Stimulated activated memory B cell treated with anti-CD40 and anti-IgM and Interleukin-4, amounts not matched to agents 10 μg/mL and 1 μg/mL and 100 μg/mL, for 72 hours (primary cell): ENCODE data around the gene LRTM1.

Experiments
- ATAC-seq: fragments of 150-1000 bp; cut with Tn5 transposase; 2 replicates; pipeline ENCODE4 v1.10.0; 2021
- H3K27ac Mint-ChIP-seq: one replicate; pipeline ENCODE4 v1.8.0; 2022; ENCODE audit warnings: mild to moderate bottlenecking, mixed read lengths
- H3K27me3 Mint-ChIP-seq: one replicate; pipeline ENCODE4 v1.8.0; 2022; ENCODE audit warnings: mixed read lengths
- H3K36me3 Mint-ChIP-seq: one replicate; pipeline ENCODE4 v1.8.0; 2022; ENCODE audit warnings: mixed read lengths
- H3K4me1 Mint-ChIP-seq: one replicate; pipeline ENCODE4 v1.8.0; 2022; ENCODE audit warnings: mixed read lengths
- H3K4me3 Mint-ChIP-seq: one replicate; pipeline ENCODE4 v1.8.0; 2022; ENCODE audit warnings: mild to moderate bottlenecking, moderate library complexity, mixed read lengths
- H3K9me3 Mint-ChIP-seq: one replicate; pipeline ENCODE4 v1.8.0; 2022; ENCODE audit warnings: mixed read lengths

The LRTM1 gene

DNA sequence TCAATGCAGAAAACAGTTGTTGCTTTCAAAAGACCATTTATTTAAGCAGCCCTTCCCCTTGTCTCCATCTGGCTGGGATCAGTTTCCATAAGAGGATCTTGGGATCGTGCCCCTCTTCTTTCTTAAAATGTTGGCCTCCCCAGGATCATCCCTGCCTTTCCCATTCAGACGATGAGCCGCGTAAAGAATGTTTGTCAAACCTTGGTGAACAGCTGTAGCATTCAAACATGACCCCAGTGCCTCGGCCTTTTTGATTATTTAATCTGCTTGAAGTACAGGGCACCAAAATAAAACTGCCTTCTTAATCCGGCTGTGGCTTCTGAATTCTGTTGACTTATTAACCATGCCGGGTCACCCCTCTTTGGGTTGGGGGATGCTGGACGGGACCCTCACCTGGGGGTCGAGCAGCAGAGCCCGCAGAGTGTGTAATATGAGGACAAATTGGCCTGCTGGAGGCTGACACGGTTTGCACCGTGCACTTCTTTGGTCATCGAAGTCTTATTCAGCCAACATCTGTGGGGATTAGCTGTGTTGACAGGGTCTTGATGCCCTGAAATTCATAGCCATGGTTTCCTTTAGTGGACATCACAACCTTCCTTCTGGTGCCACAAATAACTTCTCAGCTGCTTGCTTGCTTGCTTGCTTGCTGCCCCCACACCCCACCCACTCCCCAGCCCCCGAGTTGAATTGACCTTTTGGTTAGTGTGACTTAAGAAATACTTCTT, at the start of gene LRTM1:
TSS of gene LRTM1 (minus strand) at position 14 of the 725 bp plus-strand sequence. CDS start 148 bp downstream, outside the sequence.
- peaks cover 2% of the 10 kb centered on the region for H3K9me3 Mint-ChIP-seq
- ATAC-seq, result no peak
- no peak within 1 kb of the TSS for H3K27ac Mint-ChIP-seq
- H3K4me3 Mint-ChIP-seq, result no peak within 1 kb of the TSS
- H3K36me3 Mint-ChIP-seq, result no peaks in the 10 kb centered on the region
- H3K27me3 Mint-ChIP-seq, result no peaks in the 10 kb centered on the region
- no peaks in the 10 kb centered on the region for H3K4me1 Mint-ChIP-seq

DNA sequence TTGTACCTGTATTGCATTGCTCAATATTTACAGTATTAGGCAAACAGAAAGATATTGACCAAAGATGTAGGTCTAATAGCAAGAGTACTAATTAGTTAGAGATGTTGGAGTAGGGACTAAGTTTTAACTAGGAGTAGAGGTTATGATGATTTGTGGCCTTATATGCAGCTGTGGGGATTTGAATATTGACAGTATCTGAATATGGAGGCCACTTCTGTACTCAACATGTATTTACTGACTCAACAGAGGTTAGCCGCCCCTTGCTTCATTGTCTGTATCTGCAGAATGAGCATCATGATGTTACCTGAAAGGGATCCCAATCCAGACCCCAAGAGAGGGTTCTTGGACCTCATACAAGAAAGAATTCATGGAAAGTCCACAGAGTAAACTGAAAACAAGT, 49.6 kb upstream of the LRTM1 start:
- Mint-ChIP-seq H3K4me3 (no peak overlapping the region), H3K9me3 (peaks cover 5% of the 10 kb centered on the region), H3K27me3 (no peaks in the 10 kb centered on the region), H3K4me1 (no peaks in the 10 kb centered on the region), H3K36me3 (no peaks in the 10 kb centered on the region), H3K27ac (no peak overlapping the region)
- ATAC-seq, result no peak

DNA sequence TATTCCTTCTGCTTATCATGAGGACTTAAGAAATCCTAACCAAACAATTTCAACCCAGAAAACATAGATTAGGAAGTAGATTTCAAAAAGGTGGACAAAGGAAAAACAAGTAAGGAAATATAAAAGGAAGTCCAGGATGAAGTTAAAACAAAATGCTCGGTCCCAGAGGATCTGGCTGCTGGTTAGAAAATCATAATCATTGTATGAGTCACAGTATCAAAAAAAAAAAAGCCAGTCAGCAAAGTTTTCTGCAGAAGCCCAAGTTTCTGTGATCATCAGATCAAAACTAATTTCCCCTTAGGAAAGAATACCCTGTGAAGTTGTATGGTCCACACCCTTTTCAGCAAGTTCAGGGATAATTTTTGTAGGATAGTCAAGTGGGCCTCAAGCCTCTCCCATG, 43.0 kb upstream of the LRTM1 start:
- Mint-ChIP-seq H3K4me3 (no peak overlapping the region), H3K27ac (no peak overlapping the region), H3K27me3 (peaks cover 8% of the 10 kb centered on the region), H3K9me3 (peaks cover 4% of the 10 kb centered on the region), H3K4me1 (no peaks in the 10 kb centered on the region), H3K36me3 (no peaks in the 10 kb centered on the region)
- ATAC-seq, result no peak

DNA sequence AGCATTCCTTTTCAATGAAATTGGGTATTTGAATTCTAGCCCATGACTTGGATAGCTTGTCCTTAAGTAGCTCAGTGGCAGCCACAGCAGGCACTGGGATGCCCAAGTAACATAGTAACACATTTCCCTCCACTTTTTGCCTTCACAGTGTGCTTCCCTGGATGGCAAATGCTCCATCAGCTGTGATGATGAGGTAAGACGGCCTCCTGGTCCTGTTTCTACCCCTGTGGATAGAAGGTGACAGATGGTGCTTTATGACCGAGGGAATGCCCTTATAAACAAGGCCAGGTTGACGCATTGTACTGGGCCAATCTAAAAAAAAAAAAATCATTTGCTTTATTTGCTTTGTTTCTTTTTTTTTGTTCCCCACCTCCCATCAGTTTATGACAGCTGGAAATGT, 41.8 kb upstream of the LRTM1 start:
- Mint-ChIP-seq H3K4me1 (no peaks in the 10 kb centered on the region), H3K4me3 (no peak overlapping the region), H3K27me3 (peaks cover 8% of the 10 kb centered on the region), H3K27ac (no peak overlapping the region), H3K36me3 (no peaks in the 10 kb centered on the region), H3K9me3 (peaks cover 4% of the 10 kb centered on the region)
- ATAC-seq, result no peak

DNA sequence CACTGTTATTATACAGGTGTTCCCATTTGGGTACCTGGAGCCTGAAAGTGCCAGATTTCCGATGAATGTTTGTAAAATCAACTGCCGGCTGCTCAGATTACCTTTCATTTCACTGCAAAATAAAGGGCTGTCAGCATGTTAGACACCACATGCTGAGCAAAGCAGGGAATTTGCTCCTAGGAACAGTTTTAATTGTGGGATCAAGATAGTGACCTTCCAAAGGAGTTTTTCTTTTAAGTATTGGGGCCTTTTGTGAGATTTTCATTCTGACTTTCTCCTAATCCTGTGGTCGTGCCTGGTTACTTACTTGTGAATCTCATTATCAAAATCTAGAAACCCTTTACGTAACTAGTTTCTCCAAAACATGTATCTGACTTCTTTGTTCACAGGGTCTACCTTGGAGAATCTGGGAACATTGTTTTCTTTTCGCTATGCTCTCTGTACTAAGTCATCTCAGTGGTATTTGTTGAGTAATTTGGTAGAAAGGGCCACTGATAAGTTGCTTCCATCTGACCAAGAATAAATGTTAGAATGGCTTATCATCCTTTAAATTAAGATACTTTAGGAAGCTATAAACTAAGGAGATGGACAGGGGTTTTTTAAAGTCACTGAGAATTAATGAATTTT, 40.8 kb upstream of the LRTM1 start:
- H3K27ac Mint-ChIP-seq, result no peak overlapping the region

DNA sequence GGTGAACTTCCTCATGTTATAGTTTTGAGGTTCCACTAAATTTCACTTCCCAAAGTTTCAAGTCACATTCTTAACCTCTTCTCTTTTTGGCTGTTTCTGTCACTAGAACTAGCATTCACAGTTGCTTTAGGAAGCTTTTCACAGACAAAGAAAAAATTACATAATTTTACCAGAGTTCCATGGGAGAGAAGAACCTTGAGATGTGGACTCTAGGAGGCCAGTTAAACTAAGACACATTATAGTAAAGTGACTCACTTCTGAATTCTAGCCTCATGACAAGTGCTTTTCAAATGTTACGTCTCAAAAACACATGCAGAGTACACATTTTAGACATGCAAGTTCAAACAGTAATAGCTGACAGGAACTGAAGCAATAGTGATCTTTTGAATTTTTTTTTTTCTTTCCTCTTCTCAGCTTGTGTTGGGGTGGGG, 39.9 kb upstream of the LRTM1 start:
- Mint-ChIP-seq H3K4me1 (no peaks in the 10 kb centered on the region), H3K27ac (no peak overlapping the region), H3K36me3 (no peaks in the 10 kb centered on the region), H3K27me3 (peaks cover 8% of the 10 kb centered on the region), H3K4me3 (no peak overlapping the region), H3K9me3 (peaks cover 4% of the 10 kb centered on the region)
- ATAC-seq, result no peak

More for the DNA sequence above, 40.8 kb upstream of the LRTM1 start:
- Mint-ChIP-seq H3K4me1 (no peaks in the 10 kb centered on the region), H3K27me3 (peaks cover 8% of the 10 kb centered on the region), H3K4me3 (no peak overlapping the region), H3K36me3 (no peaks in the 10 kb centered on the region), H3K9me3 (peaks cover 4% of the 10 kb centered on the region)
- ATAC-seq, result no peak

DNA sequence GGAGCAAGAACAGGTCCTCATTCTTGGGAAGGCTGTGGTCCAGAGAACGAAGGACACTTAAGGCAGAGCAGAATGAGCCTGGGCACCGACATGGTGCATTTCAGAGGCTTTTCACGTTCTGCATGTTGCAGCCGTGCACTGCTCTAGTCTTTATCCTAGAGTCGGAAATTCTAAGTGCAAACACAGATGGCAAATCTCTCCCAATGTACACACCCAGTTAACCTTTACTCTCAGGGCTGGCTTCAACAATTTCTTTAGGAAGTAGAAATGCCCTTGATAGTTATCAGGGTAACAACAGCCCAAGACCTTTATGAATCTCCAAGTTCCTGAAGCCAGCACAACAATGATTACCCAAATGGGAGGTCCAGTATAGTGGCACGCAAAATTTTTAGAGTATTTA, 39.1 kb upstream of the LRTM1 start:
- H3K27me3 Mint-ChIP-seq, result peaks cover 8% of the 10 kb centered on the region
- peaks cover 4% of the 10 kb centered on the region for H3K9me3 Mint-ChIP-seq
- ATAC-seq, result no peak
- no peaks in the 10 kb centered on the region for H3K36me3 Mint-ChIP-seq
- H3K4me1 Mint-ChIP-seq, result no peaks in the 10 kb centered on the region
- no peak overlapping the region for H3K4me3 Mint-ChIP-seq
- no peak overlapping the region for H3K27ac Mint-ChIP-seq

DNA sequence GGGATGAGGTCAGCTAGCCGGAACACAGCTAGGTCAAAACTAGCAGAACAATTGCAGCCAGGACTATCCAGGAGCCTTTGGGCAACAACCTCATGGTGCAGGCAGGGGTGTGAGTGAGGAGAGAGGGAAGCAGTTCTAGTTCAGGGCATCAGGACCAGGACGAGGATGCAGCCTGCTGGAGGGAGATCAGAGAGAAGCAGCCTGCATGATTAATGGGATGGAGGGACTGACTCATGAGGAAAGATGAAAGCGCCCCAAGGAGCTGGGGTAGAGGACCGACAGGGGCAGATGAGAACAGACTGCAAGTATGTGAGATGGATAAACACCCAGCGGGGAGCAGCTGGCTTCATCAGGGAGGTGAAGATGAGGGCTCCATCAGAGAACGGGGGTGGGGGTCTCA, 37.9 kb upstream of the LRTM1 start:
- Mint-ChIP-seq H3K9me3 (peaks cover 3% of the 10 kb centered on the region), H3K36me3 (no peaks in the 10 kb centered on the region), H3K27me3 (peaks cover 6% of the 10 kb centered on the region), H3K27ac (no peak overlapping the region), H3K4me1 (no peaks in the 10 kb centered on the region), H3K4me3 (no peak overlapping the region)
- no peak for ATAC-seq

DNA sequence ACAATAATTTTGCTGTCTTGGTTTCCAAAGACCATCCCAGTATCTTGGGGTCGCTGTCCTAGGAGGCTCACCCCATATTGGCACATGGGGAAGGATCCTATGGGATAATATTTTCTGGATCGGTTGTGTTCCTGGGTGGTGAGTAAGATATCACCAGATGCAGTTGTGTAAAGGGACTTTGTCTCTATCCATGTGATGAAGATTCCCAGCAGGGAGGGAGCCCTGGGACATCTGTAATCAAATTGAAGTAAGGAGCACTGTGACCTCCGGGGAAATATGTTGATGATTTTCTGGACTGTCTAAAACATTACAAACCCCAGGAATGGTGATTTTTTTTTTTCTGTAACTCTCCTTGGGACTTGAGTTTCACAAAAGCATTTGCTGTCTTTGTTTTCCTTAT, 36.2 kb upstream of the LRTM1 start:
- no peaks in the 10 kb centered on the region for H3K4me1 Mint-ChIP-seq
- no peak overlapping the region for H3K27ac Mint-ChIP-seq
- no peak for ATAC-seq

DNA sequence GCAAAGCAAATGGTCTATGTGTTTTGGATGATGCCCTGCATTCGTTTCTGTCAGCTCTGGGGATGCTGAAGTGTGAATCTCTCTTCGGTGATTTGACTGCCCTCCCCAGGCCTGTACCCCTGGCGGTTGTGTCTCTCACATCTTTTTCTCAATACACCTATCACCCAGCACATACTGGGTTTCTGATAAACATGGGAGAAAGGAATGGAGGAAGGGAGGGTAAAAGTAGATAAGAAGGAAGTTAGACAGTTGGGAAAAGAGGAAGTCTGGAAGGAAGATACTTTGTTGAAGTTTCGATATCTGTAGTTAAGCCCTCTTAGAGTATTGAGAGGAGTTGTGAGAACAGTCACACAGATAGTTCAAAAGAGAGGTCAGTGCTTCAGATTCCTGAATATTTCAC, 35.8 kb upstream of the LRTM1 start:
- Mint-ChIP-seq H3K27ac (no peak overlapping the region), H3K4me1 (no peaks in the 10 kb centered on the region), H3K9me3 (no peaks in the 10 kb centered on the region), H3K36me3 (no peaks in the 10 kb centered on the region), H3K4me3 (no peak overlapping the region), H3K27me3 (no peaks in the 10 kb centered on the region)
- no peak for ATAC-seq

More for the DNA sequence above, 36.2 kb upstream of the LRTM1 start:
- Mint-ChIP-seq H3K4me3 (no peak overlapping the region), H3K27me3 (no peaks in the 10 kb centered on the region), H3K36me3 (no peaks in the 10 kb centered on the region), H3K9me3 (no peaks in the 10 kb centered on the region)

DNA sequence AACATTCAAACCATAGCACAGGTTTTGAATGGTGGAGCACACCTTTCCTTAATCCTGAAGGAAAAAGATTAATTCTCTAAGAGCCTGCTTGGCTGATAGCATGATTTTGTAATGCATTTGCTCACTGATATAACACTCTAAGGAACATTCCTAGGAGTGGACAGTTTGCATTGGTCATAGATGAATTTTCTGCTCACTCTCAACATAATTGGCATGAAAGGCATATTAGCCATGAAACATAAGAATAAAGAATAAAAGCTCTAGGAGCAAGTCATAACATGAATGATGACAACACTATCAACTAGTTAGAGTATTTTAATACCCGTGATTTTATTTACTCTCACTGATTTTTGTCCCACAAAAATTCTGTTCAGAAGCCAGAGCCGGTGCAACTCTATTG, 34.3 kb upstream of the LRTM1 start:
- Mint-ChIP-seq H3K27me3 (no peaks in the 10 kb centered on the region), H3K27ac (no peak overlapping the region), H3K4me3 (no peak overlapping the region), H3K36me3 (no peaks in the 10 kb centered on the region), H3K9me3 (no peaks in the 10 kb centered on the region), H3K4me1 (no peaks in the 10 kb centered on the region)
- no peak for ATAC-seq

DNA sequence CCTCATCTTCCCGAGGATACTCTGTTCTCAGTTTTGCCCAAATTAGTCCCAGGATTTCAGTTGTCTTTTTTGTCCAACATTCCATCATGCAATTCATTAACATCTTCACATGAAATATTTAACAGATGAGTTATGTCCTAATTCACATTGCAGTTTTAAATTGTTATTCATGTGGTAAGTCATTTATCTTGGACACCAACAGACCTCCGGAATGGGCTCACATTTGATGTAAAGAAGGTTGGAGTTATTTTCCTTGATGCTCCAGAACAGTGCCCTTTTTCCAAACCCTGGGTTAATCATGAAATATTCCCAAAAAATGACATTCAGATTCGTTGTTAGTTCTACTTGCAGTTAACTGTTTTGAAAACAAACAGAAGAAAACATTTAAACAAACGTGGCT, 32.8 kb upstream of the LRTM1 start:
- Mint-ChIP-seq H3K36me3 (no peaks in the 10 kb centered on the region), H3K9me3 (no peaks in the 10 kb centered on the region), H3K4me3 (no peak overlapping the region), H3K27ac (no peak overlapping the region), H3K27me3 (no peaks in the 10 kb centered on the region), H3K4me1 (no peaks in the 10 kb centered on the region)
- no peak for ATAC-seq

DNA sequence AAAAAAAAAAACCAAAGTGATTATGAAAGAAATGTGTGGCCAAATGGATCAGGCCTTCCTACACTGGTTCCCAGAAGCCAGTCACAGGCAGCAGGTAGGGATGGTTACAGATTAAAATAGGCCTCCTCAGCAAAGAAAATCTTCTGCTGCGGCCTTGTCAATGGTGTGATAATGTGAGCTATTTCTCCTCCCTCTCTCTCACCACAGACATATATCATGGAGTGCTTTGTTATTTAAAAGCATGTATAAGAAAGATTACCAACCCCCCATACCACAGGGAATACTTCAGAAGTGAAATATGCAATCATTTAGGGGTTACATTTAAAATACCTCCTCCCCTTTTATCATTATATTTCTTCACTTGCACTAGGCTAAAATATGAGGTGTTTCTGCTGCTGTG, 32.2 kb upstream of the LRTM1 start:
- no peak overlapping the region for H3K4me3 Mint-ChIP-seq
- no peaks in the 10 kb centered on the region for H3K4me1 Mint-ChIP-seq
- no peak overlapping the region for H3K27ac Mint-ChIP-seq
- no peak for ATAC-seq
- no peaks in the 10 kb centered on the region for H3K27me3 Mint-ChIP-seq
- H3K36me3 Mint-ChIP-seq, result no peaks in the 10 kb centered on the region
- no peaks in the 10 kb centered on the region for H3K9me3 Mint-ChIP-seq

DNA sequence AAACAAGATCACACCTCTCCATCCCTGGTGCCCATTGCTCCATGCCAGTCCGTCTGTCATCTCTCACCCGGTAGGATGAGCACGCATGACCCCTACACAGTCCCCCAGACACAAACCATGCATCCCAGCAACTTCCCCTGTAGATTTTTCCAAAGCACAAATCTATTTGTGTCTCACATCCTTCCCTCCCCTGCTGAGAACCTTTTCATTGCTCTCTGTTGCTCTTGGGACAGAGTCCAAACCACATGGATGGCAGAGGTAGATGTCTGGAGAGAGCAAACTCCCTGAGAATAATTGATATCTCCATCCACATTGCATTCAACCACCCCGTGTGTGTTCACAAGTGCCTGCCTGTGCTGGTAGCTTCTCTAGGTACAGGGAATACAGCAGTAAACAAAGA, 29.9 kb upstream of the LRTM1 start:
- ATAC-seq, result no peak
- H3K27ac Mint-ChIP-seq, result no peak overlapping the region
- H3K36me3 Mint-ChIP-seq, result no peaks in the 10 kb centered on the region
- H3K4me1 Mint-ChIP-seq, result no peaks in the 10 kb centered on the region
- H3K4me3 Mint-ChIP-seq, result no peak overlapping the region
- H3K9me3 Mint-ChIP-seq, result no peaks in the 10 kb centered on the region
- H3K27me3 Mint-ChIP-seq, result no peaks in the 10 kb centered on the region

DNA sequence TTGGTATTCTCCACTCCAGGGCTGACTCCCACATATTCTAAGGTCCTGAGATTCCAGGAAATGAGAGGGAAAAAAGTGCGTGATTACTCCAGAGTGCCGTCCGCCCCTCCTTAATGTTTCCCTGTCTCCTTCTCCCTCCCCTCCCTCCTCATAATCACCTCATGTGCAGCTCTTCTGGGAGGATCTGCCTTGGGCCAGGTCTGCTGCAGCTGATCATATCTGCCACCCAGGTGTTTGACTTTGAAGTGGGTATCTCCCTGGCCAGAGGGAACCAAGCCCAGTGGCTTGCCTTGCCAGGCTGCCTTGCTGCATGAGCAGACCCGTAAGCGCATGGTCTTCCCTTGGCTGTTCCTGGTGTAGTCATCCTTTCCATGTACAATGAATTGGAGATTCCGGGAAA, 28.1 kb upstream of the LRTM1 start:
- no peaks in the 10 kb centered on the region for H3K4me1 Mint-ChIP-seq
- ATAC-seq, result no peak

DNA sequence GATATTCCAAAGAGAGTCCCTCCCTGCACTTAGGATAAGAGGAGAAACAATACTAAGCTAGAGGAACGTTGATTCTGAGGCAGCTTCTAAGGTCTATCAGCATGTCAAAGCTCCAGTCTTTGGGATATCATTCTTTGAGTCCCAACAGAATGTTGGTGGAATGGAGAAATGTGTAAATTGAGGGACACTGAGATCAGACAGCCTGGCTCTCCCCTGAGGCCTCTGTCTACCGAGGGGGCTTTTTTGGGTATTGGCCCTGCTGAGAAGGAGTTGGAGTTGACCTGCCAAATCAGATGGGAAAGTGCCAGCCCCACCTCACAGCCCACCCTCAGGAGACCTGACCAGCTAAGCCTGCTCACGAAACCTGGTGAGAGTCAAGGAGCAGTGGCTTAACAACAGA, 27.6 kb upstream of the LRTM1 start:
- no peaks in the 10 kb centered on the region for H3K4me1 Mint-ChIP-seq

More for the DNA sequence above, 28.1 kb upstream of the LRTM1 start:
- Mint-ChIP-seq H3K9me3 (no peaks in the 10 kb centered on the region), H3K36me3 (no peaks in the 10 kb centered on the region), H3K4me3 (no peak overlapping the region), H3K27ac (no peak overlapping the region), H3K27me3 (no peaks in the 10 kb centered on the region)

More for the DNA sequence above, 27.6 kb upstream of the LRTM1 start:
- no peaks in the 10 kb centered on the region for H3K36me3 Mint-ChIP-seq
- no peaks in the 10 kb centered on the region for H3K27me3 Mint-ChIP-seq
- no peaks in the 10 kb centered on the region for H3K9me3 Mint-ChIP-seq
- ATAC-seq, result no peak
- no peak overlapping the region for H3K4me3 Mint-ChIP-seq
- no peak overlapping the region for H3K27ac Mint-ChIP-seq
